ENCODE results near the gene LCE7A. TPM values are rescaled to one million over a fixed set of nuclear protein-coding genes. Genes with fewer than 3 reads are reported as not detected.

Gene LCE7A
- total and polyA plus RNA-seq, 2 of the 4 experiments (the other 2 are of a cell fraction), result not detected

DNA sequence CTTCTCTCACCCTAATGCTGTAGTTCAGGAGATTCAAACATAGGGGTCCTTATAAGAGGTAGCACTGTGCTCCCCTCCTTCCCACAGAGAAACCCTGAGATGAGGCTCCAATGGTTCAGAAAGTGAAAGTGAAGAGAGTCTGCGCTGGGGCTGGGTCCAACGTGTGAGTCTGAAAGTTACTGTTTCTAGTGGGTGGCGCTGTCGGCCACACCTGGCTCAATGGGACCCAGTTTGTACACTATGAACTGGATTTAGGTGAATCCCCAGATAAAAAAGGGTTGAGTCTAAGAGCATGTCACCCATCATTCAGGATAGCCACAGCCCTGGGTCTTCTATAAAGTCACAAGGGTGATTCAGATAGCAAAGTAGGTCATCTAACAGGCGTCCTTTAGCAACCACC is 21.1 kb downstream of the LCE7A start:
- DNase-seq (no peak), ATAC-seq (ENCODE audit: low read depth) (no peak)
- H3K23ac ChIP-seq (ENCODE audit: low read depth, low read length), result no peak overlapping the region
- no peak overlapping the region for H2BK15ac ChIP-seq (ENCODE audit: low read depth, low read length)
- no peaks in the 10 kb centered on the region for H3K9me1 ChIP-seq (ENCODE audit: insufficient read depth, low read length)
- no peak overlapping the region for H3K56ac ChIP-seq (ENCODE audit: extremely low read depth, insufficient read depth, low read length)
- ChIA-PET POLR2A (ENCODE audit: unreplicated experiment) (no interaction called here), CTCF (no interaction called here)
- H4K8ac ChIP-seq (ENCODE audit: low read depth in 2 of 2, low read length in 2 of 2), result no peak overlapping the region
- H3K9me3 ChIP-seq (ENCODE audit: control insufficient read depth, insufficient read depth, low read length), result no peaks in the 10 kb centered on the region
- no peak overlapping the region for H3K4ac ChIP-seq (ENCODE audit: low read depth, low read length)
- intact Hi-C loops (cut with micrococcal nuclease) (no loop called here), in situ Hi-C loops (cut with MboI; ENCODE audit: low sequenced_read_pairs) (no loop called here), dilution Hi-C loops (cut with HindIII; ENCODE audit: low sequenced_read_pairs, unreplicated experiment) (no loop called here)
- no peak overlapping the region for H3K14ac ChIP-seq (replicated peaks; ENCODE audit: low read depth, low read length)
- H2AFZ ChIP-seq (replicated peaks; ENCODE audit: low read length, poor library complexity), result no peak overlapping the region
- H2AK9ac ChIP-seq (replicated peaks; ENCODE audit: low read depth, low read length, poor library complexity), result no peak overlapping the region
- no peak overlapping the region for H4K91ac ChIP-seq (ENCODE audit: insufficient read depth, low read depth, low read length)
- no peak overlapping the region for H3K9ac ChIP-seq (ENCODE audit: low read depth, low read length)
- no TSS peak for BruUV-seq (replicated peaks)
- WGBS, 2 experiments (ENCODE audit: extremely low coverage in 2 of 2, insufficient read length in 1 of 2), result 61% methylated on average over 3 of the region's 5 CpGs; no CpG with 5 or more reads in 1 of the 2 experiments
- no peaks in the 10 kb centered on the region for H3K27me3 ChIP-seq (ENCODE audit: control insufficient read depth, insufficient read depth, low read length)
- H3K36me3 ChIP-seq (ENCODE audit: control insufficient read depth, insufficient read depth, low read length), result no peaks in the 10 kb centered on the region
- TF ChIP-seq BHLHE40 (IDR thresholded peaks at IDR 0.05; ENCODE audit: low read depth, low read length) (no peak), MXI1 (IDR thresholded peaks at IDR 0.05; ENCODE audit: borderline replicate concordance, low read depth, low read length) (no peak), MAZ (IDR thresholded peaks at IDR 0.05; ENCODE audit: borderline replicate concordance, low read depth, low read length) (no peak), CHD1 (IDR thresholded peaks at IDR 0.05; ENCODE audit: low read depth, low read length) (no peak)
- H4K20me1 ChIP-seq (ENCODE audit: insufficient read depth, low read length), result no peaks in the 10 kb centered on the region
- no peak overlapping the region for H3K27ac ChIP-seq (ENCODE audit: insufficient read depth, low read length)
- no peaks in the 10 kb centered on the region for H3K4me1 ChIP-seq (ENCODE audit: control insufficient read depth, insufficient read depth, low read length)
- H3K79me1 ChIP-seq (ENCODE audit: low read depth in 1 of 2, low read length in 2 of 2), result no peaks in the 10 kb centered on the region
- no peak overlapping the region for H2AK5ac ChIP-seq (ENCODE audit: low read depth, low read length)
- no peak overlapping the region for H4K5ac ChIP-seq (ENCODE audit: low read depth, low read length)
- H3K4me2 ChIP-seq (ENCODE audit: low read depth, low read length), result no peak overlapping the region
- H3K4me3 ChIP-seq (ENCODE audit: insufficient read depth, low read depth, low read length), result no peak overlapping the region
- no peak overlapping the region for H2BK120ac ChIP-seq (ENCODE audit: low read depth, low read length)
- no peak overlapping the region for H2BK20ac ChIP-seq (ENCODE audit: low read depth, low read length)
- H3K18ac ChIP-seq (ENCODE audit: low read depth, low read length), result no peak overlapping the region
- H2BK5ac ChIP-seq (ENCODE audit: low read depth, low read length, poor library complexity, severe bottlenecking), result no peak overlapping the region
